MG63 (cell line): ENCODE measurements around the gene WDR48. TPM values are rescaled to one million over a fixed set of nuclear protein-coding genes. Genes with fewer than 3 reads are reported as not detected.
A peak's percentile ranks its signal among the peaks of the same experiment; 100 is the strongest.

ENCODE experiments used
- DNase-seq: peaks from one replicate; pipeline ENCODE4 v3.0.0-alpha.2; 2020
- H3K27me3 ChIP-seq: fragments of 250-450 bp; sonication (Bioruptor Pico); 2 replicates; pipeline ENCODE4 v1.5.1; 2020; ENCODE audit warnings: mild to moderate bottlenecking, moderate library complexity
- H3K36me3 ChIP-seq: fragments of 250-450 bp; sonication (Bioruptor Pico); 2 replicates; pipeline ENCODE4 v1.5.1; 2020; ENCODE audit warnings: mild to moderate bottlenecking, moderate library complexity
- H3K4me3 ChIP-seq: fragments of 250-450 bp; sonication (Bioruptor Pico); 2 replicates; pipeline ENCODE4 v1.5.1; 2020; ENCODE audit warnings: mild to moderate bottlenecking, moderate library complexity
- H3K9me3 ChIP-seq: fragments of 250-450 bp; sonication (Bioruptor Pico); 2 replicates; pipeline ENCODE4 v1.5.1; 2020; ENCODE audit warnings: mild to moderate bottlenecking, moderate library complexity
- total RNA-seq: library from RNA; depleted of rRNA; stranded (reverse); fragments of >200 nt; shearing (Covaris generic); gene quantifications from 2 replicates; pipeline ENCODE4 v1.2.3, GENCODE V29; 2014; ENCODE audit warnings: low replicate concordance

The WDR48 gene
- total RNA-seq, 1 experiment from 2014 or later = 9.3 TPM

DNA sequence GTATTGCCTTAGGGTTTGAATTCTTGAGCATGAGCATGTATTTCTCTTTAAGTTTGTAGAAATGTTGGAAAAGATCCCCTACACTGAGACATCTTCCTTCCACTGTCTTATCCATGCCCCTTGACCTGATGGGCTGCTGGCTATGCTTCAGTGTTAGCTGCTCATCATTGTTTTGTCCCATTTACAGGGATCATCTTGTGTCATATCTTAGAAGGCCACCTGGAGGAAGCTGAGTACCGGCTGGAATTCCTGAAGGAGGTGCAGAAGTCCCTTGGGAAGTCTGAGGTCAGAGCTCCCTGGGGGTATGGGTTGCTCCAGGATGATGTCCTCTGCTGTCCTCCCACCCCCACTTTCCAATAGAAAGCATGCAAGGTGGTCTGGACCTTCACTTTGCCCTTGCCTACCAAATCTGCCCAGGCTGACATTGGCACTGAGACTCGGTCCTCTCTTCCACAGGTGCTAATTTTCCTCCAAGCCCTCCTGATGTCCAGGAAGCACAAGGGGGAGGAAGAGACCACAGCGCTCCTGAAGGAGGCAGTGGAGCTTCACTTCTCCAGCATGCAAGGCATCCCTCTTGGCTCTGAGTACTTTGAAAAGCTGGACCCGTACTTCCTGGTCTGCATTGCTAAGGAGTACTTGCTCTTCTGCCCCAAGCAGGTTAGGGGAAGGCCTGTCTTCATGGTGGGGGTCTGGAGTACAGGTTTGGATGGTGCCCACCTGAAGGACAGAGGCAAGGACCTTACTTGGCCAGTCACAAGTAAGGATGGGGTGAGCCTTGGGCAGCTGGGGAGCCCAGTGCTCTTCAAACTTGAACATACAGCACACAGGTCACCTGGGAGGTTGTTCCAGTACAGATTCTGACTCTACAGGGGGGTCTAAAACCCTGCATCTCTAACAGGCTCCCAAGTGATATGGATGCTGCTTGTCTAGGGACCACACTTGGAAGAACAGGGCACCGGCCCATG is 73.3 kb downstream of the WDR48 start:
- no peaks in the 10 kb centered on the region for H3K36me3 ChIP-seq
- DNase-seq = no peak
- no peak overlapping the region for H3K4me3 ChIP-seq
- no peaks in the 10 kb centered on the region for H3K9me3 ChIP-seq
- no peaks in the 10 kb centered on the region for H3K27me3 ChIP-seq

DNA sequence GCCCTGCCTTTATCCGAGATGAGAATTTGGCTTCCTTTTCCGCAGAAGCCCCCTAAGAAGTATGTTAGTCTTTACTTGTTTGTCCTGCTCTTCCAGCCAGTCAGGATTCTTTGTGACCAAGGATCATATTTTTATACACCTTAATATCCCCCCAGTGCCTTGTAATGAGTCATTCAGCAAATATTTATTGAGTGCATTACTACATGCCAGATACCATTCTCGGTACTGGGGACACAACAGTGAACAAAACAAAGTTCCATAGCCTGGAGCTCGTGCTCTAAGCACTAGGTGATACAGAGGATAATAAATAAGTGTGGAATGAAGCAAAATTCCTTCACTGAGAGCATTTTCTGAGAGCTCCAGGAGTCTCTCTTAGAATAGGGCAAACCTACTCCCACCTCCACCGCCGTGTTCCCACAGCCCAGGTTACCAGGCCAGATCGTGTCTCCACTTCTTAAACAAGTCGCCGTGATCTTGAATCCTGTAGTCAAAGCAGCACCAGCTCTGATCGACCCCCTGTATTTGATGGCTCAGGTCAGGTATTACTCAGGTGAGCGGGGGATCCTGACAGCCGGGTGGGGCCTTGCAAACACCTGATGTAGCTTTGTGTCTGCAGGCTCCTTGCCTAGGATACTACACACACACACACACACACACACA is 74.2 kb downstream of the WDR48 start:
- Histone ChIP-seq H3K4me3 (no peak overlapping the region), H3K36me3 (no peaks in the 10 kb centered on the region), H3K9me3 (no peaks in the 10 kb centered on the region), H3K27me3 (no peaks in the 10 kb centered on the region)
- no peak for DNase-seq

DNA sequence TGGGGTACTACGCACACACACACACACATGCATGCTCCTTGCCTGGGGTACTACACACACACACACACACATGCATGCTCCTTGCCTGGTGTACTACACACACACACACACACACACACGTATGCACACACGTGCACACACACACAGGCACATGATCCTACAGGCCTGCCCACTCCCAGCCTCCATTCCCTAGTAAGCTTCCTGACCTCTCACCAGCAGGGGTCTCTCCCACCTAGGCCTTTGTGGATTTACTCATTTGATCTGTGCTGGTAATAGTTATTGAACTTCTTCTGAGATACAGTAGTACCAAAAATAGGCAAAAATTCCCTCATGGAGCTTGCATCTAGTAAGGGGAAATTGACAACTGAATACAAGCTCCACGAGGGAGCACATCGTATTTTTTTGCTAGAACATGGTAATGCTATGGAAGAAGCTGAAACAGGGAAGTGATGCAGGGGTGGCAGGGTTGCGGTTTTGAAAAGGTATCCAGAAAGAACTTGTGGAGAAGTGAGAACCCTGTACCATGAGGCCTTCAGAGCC is 74.8 kb downstream of the WDR48 start:
- DNase-seq = peak; percentile 32

DNA sequence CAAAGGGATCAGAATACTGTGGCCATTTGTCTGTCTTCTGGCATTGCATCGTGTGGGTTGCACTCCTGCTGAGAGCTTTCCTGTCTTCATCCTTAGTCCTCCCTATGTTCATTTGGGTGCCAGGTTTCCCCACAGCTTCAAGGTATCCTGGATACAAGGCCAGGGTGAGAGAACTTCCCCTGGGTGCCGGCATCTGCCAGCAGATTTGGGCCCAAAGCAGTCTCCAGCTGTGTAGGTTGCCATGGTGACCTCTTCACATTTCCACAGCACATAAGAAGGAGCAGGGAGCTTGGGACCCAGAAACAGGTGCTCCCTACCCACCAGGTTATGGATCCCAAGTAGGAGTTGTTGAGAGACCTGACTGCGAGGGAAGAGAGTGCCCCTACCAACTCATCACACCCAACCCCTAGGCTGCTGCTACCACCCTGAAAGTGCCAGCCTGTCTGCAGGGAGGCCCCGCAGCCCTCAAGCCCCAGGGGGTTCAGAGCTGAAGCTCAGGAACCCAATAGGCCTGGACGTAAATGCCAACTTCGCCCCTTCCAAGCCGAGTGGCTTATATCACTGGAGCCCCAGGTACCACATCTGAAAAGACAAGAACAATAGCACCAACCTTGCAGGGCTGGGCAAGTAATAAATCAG is 75.6 kb downstream of the WDR48 start:
- Histone ChIP-seq H3K27me3 (no peaks in the 10 kb centered on the region), H3K9me3 (no peaks in the 10 kb centered on the region), H3K36me3 (no peaks in the 10 kb centered on the region), H3K4me3 (no peak overlapping the region)
- DNase-seq = no peak

More for the DNA sequence above, 74.8 kb downstream of the WDR48 start:
- Histone ChIP-seq H3K9me3 (no peaks in the 10 kb centered on the region), H3K27me3 (no peaks in the 10 kb centered on the region), H3K4me3 (no peak overlapping the region), H3K36me3 (no peaks in the 10 kb centered on the region)

DNA sequence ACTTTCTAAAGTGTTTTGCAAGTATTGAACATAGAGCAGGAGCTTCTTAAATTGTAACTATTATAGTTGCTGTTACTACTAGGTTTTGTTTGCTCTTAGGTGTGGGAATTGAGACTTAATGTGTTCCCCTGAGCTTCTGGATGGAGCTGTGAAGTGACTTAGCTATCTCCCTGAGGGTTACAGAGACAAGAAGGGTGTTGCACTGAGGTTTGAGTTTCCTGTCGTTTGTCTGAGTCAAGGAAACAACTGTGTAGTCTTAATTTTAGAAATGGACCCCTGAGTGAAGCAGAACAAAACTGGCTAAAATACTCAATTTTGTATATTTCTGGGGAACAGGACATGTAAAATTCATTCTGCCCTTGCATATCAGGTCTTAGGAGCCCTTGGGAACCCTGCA is 76.1 kb downstream of the WDR48 start:
- no peaks in the 10 kb centered on the region for H3K36me3 ChIP-seq
- H3K4me3 ChIP-seq = no peak overlapping the region
- no peaks in the 10 kb centered on the region for H3K27me3 ChIP-seq
- no peak for DNase-seq
- H3K9me3 ChIP-seq = no peaks in the 10 kb centered on the region

DNA sequence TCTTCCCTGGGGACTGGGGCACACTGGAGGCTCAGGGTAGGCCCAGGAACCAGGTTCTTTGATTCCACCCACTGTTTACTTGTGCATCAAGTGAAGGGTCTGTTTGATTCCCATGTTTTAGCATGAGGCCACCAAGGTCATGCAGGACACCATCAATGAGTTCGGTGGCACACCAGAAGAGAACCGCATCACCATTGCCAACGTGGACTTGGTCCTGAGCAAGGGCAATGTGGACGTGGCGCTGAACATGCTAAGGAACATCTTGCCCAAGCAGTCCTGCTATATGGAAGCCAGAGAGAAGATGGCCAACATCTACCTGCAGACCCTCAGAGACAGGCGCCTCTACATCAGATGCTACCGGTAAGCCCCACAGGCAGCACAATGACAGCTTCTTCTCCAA is 77.1 kb downstream of the WDR48 start:
- no peaks in the 10 kb centered on the region for H3K27me3 ChIP-seq
- H3K9me3 ChIP-seq = no peaks in the 10 kb centered on the region
- H3K4me3 ChIP-seq = no peak overlapping the region
- no peaks in the 10 kb centered on the region for H3K36me3 ChIP-seq
- DNase-seq = no peak

DNA sequence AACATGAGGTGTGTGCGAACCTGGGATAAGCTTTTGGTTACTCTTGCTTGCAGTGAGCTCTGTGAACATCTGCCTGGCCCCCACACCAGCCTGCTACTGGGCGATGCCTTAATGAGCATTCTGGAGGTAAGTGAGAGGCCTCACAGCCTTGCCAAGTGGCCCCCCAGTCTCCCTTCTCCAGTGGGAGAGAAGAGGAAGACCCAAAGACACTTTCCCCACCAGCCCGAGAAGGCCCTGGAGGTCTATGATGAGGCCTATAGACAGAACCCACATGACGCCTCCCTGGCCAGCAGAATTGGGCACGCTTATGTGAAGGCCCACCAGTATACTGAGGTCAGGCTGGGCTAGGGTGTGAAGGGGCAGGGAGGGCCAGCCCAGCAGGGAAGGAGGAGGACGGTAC is 78.2 kb downstream of the WDR48 start:
- H3K27me3 ChIP-seq = no peaks in the 10 kb centered on the region
- H3K9me3 ChIP-seq = no peaks in the 10 kb centered on the region
- DNase-seq = no peak
- H3K4me3 ChIP-seq = no peak overlapping the region
- no peaks in the 10 kb centered on the region for H3K36me3 ChIP-seq

DNA sequence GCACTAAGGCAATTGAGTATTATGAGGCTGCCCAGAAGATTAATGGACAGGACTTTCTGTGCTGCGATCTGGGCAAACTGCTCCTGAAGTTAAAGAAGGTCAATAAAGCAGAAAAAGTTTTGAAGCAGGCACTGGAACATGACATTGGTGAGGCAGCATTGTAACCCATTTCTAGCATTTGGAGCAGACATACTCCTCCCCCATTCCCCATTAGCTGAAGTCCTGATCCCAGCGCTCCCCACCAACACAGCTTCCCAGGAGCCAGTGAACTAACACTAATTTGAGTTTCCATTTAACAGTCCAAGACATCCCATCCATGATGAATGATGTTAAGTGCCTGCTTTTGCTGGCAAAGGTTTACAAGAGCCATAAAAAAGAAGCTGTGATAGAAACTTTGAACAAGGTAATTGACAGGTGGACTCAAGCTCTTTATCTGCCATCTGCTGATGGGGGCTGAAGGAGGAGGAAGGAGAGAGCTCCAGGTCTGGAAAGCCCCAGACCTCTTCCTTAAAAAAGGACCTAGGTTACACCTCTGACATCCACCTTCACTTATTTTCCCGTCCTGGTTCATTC is 79.0 kb downstream of the WDR48 start:
- DNase-seq = no peak
- Histone ChIP-seq H3K9me3 (no peaks in the 10 kb centered on the region), H3K27me3 (no peaks in the 10 kb centered on the region), H3K36me3 (no peaks in the 10 kb centered on the region), H3K4me3 (no peak overlapping the region)

DNA sequence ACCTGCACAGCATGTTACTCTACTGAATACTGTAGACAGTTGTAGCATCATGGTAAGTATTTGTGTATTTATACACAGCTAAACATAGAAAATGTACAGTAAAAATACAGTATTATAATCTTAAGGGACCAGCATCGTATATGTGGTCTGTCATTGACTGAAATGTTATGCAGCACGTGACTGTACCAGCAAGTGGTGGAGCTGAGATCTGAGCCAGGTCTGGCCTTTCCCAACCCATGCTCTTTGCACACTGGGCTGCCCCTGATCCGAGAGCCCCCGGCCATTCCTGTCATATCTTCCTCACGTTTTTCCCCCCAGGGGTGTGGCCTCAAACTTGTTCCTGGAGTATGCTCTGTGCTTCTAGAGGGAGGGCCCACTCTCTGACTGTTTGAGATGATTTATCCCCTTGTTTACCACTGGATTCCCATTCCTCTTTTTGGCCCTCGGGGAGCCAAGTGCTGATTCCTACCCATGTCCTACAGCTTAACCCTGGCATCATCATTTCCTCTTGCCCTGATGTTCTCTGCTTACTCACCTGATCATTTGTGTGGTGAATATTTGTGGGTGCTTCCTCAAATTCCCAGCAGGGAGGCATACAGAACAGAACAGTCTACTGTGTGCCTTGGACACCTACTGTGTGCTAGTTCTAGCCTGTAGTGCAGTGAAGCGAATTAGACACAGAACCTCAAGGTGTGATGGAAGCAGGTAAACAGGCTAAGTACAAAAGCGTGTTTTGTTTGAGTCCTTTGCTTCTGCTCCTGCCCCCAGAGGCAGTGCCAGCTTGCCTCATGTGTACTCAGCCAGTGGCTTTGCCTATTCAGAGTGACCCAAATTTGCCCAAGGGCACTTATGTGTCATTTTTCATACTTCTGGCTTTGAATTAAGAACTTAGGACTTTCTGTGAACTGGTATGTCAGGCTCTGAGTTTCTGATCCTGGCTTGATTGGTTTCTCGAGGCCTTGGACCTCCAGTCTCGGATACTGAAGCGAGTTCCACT is 80.6 kb downstream of the WDR48 start:
- Histone ChIP-seq H3K27me3 (no peaks in the 10 kb centered on the region), H3K9me3 (no peaks in the 10 kb centered on the region), H3K4me3 (no peak overlapping the region), H3K36me3 (no peaks in the 10 kb centered on the region)
- DNase-seq = no peak

DNA sequence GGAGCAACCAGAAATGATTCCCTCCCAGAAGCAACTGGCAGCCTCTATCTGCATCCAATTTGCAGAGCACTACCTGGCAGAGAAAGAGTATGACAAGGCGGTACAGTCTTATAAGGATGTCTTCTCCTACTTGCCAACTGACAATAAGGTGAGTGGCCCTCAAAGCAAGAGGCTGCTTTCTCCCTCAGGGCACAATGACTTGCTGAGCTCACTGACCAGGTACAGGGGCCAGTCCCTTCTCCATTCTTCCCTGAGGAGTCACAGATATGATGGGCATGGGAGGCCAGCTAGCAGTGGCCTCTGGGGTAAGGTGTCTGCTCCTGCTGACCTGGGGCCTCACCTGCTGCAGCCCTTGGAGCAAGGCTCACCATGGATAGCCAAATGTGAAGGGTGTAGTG is 81.3 kb downstream of the WDR48 start:
- Histone ChIP-seq H3K36me3 (no peaks in the 10 kb centered on the region), H3K27me3 (no peaks in the 10 kb centered on the region), H3K9me3 (no peaks in the 10 kb centered on the region), H3K4me3 (no peak overlapping the region)
- DNase-seq = no peak

DNA sequence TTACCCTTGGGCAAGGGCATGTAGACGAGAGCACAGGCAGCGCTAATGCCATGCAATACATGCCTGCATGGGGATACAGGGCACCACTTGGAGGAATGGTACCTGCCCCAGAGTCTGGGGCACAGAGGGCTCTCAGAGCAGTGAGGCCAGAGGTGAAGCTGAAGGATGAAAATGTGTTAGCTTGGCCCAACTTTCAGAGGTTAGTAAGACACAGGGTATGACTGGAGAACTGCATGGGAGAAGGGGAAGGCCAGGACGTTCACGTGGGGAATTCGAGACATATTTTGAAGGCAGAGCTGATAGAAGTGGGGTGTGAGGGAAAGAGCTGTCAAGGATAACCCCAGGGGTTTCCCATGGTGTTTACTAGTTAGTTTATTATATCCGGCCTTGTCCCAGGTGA is 82.0 kb downstream of the WDR48 start:
- no peak overlapping the region for H3K4me3 ChIP-seq
- no peaks in the 10 kb centered on the region for H3K36me3 ChIP-seq
- no peaks in the 10 kb centered on the region for H3K27me3 ChIP-seq
- H3K9me3 ChIP-seq = no peaks in the 10 kb centered on the region
- no peak for DNase-seq

DNA sequence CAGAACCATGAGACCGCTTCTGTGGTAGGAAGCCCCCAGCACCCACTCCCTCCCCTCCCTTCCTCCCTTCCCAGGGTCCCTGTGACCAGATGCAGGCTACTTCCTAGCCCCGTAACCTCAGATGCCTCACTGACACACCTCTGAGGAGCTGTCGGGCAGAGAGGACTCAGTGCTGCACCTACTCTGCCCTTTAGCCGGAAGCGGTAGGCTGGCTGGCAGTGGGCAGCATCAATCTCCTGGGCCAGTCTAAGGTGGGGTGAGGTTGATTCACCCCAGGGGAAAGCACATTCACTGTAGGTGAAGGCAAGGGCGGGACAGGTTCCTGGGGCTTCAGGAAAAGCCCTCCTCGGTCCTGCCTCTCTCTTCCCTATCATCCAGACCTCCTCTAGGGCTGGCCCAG is 82.5 kb downstream of the WDR48 start:
- no peak for DNase-seq
- Histone ChIP-seq H3K27me3 (no peaks in the 10 kb centered on the region), H3K9me3 (no peaks in the 10 kb centered on the region), H3K4me3 (no peak overlapping the region), H3K36me3 (no peaks in the 10 kb centered on the region)

DNA sequence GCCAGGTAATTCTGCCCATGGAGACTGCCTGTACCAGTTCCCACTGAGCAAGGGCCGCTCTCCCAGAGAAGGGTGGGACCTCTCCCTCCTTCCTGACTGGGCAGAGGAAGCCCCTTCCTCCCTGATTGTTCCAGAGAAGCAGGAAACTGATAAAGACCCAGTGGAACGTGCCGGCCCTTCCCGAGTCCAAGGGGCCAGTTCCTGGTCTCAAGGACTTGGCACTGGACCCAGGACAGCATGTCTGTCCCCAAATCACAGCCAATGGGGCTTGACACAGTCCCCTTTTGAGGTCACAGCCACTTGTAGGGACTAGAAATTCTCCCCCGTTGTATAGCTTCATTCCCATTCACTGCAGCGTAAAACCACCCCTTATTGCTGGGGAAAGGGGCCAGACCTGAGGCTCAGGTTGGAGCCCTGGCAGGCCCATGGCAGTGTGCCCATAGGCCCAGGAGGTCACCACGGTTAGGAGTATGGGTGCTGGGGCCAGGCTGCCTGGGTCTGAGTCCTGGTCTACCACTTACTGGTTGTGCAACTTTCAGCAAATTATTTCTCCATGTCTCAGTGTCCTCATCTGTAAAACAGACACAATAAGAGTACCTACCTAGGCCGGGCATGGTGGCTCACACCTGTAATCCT is 83.5 kb downstream of the WDR48 start:
- H3K27me3 ChIP-seq = no peaks in the 10 kb centered on the region
- no peaks in the 10 kb centered on the region for H3K36me3 ChIP-seq
- DNase-seq = no peak
- no peak overlapping the region for H3K4me3 ChIP-seq
- H3K9me3 ChIP-seq = no peaks in the 10 kb centered on the region

DNA sequence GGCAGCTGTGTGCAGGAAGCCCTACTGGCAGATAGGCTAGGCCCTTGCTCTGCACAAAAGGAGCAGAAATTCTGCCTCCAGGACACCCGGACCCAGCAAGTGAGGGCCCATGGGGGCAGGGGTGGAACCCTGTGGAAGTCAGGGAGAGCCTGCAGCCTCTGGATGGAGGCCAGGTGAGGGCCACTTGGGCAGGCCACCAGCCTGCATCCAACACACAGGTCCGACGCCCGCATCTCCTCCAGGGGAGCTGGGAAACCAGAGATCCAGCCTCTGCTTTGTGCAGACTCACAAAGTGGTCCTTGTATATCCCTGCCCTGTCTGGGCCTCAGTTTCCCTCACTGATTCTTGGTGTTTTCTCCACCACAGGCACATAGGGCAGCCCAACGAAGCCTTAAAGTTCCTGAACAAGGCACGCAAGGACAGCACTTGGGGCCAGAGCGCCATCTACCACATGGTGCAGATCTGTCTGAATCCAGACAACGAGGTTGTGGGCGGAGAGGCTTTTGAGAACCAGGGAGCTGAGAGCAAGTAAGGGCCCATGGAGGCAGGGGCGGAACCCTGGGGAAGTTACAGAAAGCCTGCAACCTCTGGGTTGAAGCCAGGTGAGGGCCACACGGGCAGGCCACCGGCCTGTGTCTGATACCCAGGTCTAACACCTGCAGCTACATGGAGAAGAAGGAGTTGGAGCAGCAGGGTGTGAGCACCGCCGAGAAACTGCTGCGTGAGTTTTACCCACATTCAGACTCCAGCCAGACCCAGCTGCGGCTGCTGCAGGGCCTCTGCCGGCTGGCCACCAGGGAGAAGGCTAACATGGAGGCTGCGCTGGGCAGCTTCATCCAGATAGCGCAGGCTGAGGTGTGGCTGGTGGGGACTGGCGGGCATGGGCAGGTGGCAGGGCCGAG is 85.0 kb downstream of the WDR48 start:
- Histone ChIP-seq H3K27me3 (no peaks in the 10 kb centered on the region), H3K9me3 (no peaks in the 10 kb centered on the region), H3K4me3 (no peak overlapping the region), H3K36me3 (peaks cover 2% of the 10 kb centered on the region; the same call in 1 of the 2 replicates)
- no peak for DNase-seq
